ENCODE data around the gene CENPC.

DNA sequence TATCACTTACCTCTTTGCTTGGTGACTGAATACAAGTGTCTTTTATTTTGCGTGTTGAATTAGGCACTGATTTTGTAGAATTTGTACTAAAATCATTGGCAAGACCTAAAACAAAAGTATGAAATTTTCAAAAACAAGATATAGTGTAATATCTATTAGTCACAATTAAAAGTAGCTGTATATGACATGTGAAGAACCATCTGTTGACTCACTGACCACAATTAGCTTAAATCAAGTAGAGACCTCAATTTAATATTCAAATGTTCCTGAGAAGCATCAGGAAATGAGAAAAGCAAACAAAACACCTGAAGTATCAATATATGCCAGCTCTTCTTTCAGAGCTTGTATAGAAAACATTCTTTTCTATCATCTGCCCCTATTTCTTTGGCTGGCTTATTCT lies 5.5 kb downstream of the CENPC start:
- TF ChIP-seq POLR2AphosphoS5 (IDR thresholded peaks at IDR 0.05), result no peak
- TF ChIP-seq, protein P1, sequence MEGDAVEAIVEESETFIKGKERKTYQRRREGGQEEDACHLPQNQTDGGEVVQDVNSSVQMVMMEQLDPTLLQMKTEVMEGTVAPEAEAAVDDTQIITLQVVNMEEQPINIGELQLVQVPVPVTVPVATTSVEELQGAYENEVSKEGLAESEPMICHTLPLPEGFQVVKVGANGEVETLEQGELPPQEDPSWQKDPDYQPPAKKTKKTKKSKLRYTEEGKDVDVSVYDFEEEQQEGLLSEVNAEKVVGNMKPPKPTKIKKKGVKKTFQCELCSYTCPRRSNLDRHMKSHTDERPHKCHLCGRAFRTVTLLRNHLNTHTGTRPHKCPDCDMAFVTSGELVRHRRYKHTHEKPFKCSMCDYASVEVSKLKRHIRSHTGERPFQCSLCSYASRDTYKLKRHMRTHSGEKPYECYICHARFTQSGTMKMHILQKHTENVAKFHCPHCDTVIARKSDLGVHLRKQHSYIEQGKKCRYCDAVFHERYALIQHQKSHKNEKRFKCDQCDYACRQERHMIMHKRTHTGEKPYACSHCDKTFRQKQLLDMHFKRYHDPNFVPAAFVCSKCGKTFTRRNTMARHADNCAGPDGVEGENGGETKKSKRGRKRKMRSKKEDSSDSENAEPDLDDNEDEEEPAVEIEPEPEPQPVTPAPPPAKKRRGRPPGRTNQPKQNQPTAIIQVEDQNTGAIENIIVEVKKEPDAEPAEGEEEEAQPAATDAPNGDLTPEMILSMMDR (IDR thresholded peaks at IDR 0.05), result no peak

Data from suprapubic skin (tissue), 3 donors.